ENCODE measurements around the gene ADAMTS13.

- no peak for TF ChIP-seq ETV6 (IDR thresholded peaks at IDR 0.05; ENCODE audit: borderline replicate concordance in 1 of 2, low read depth in 2 of 2, low read length in 1 of 2)
- no peak for TF ChIP-seq ETV6 (CRISPR knock-in tag; IDR thresholded peaks at IDR 0.05; ENCODE audit: borderline replicate concordance)
- TF ChIP-seq ZBTB7A (IDR thresholded peaks at IDR 0.05; ENCODE audit: borderline replicate concordance, control insufficient read depth, low read depth, low read length), result no peak
- TF ChIP-seq POLR2A (conservative IDR thresholded peaks at IDR 0.05), result no peak
- no peak for TF ChIP-seq KAT8 (IDR thresholded peaks at IDR 0.05; ENCODE audit: low read depth)
- TF ChIP-seq HSF4 (CRISPR knock-in tag; IDR thresholded peaks at IDR 0.05; ENCODE audit: borderline replicate concordance), result no peak
- TF ChIP-seq SMAD1 (IDR thresholded peaks at IDR 0.05; ENCODE audit: low read depth, low read length, partially characterized antibody), result no peak
- TF ChIP-seq FIP1L1 (IDR thresholded peaks at IDR 0.05; ENCODE audit: low read depth, low read length, poor library complexity, severe bottlenecking), result no peak
- TF ChIP-seq ZNF444 (CRISPR knock-in tag; IDR thresholded peaks at IDR 0.05), result no peak
- no peak for TF ChIP-seq TAF1 (IDR thresholded peaks at IDR 0.05; ENCODE audit: control insufficient read depth, extremely low read depth, insufficient read depth, low read length, severe bottlenecking)
- TF ChIP-seq THRAP3 (IDR thresholded peaks at IDR 0.05; ENCODE audit: borderline replicate concordance), result no peak
- no peak for TF ChIP-seq ATF2 (CRISPR knock-in tag; IDR thresholded peaks at IDR 0.05)
- TF ChIP-seq CTCF (IDR thresholded peaks at IDR 0.05 in 2 of 3, conservative IDR thresholded peaks at IDR 0.05 in 1 of 3; ENCODE audit: insufficient read depth in 2 of 3, low read depth in 1 of 3, low read length in 3 of 3), result no peak
- no peak for TF ChIP-seq FOS (IDR thresholded peaks at IDR 0.05; ENCODE audit: extremely low read depth, insufficient read length)
- TF ChIP-seq SRSF7 (optimal IDR thresholded peaks at IDR 0.05; ENCODE audit: low read depth, low read length), result no peak
These were observed 43.8 kb downstream of the ADAMTS13 start for GRCh38 chr9:133465984-133466383.
